Tibial artery (tissue), 4 donors: ENCODE results near the gene HERC3.

Experiments used
- DNase-seq, 2 donors: peaks; one replicate each; pipeline ENCODE4 v3.0.0-alpha.2; 2019
- H3K27ac ChIP-seq, 2 donors: fragments of 200-600 bp; sonication (generic) in 1 of 2; 1 replicate in 1 of 2; 2 replicates in 1 of 2; pipeline ENCODE4 v1.5.1; 2018 to 2019; ENCODE audit warnings: mild to moderate bottlenecking in 1 of 2
- H3K27me3 ChIP-seq, 2 donors: fragments of 200-600 bp; sonication (generic) in 1 of 2; one replicate each; pipeline versions ENCODE4 v1.5.1 to v1.6.0; 2016 to 2019
- H3K36me3 ChIP-seq, 3 donors: fragments of 200-600 bp; sonication (generic) in 2 of 3; one replicate each; pipeline ENCODE4 v1.5.1; 2016 to 2019; ENCODE audit warnings: mild to moderate bottlenecking in 2 of 3
- H3K4me1 ChIP-seq, 4 donors: fragments of 200-600 bp; sonication (generic) in 2 of 4; 1 replicate in 3 of 4; 2 replicates in 1 of 4; pipeline ENCODE4 v1.5.1; 2016 to 2019
- H3K4me3 ChIP-seq, 2 donors: fragments of 200-600 bp; sonication (generic) in 1 of 2; 1 replicate in 1 of 2; 2 replicates in 1 of 2; pipeline ENCODE4 v1.5.1; 2018 to 2019; ENCODE audit warnings: mild to moderate bottlenecking in 2 of 2
- H3K9me3 ChIP-seq, 3 donors: fragments of 200-600 bp; sonication (generic) in 1 of 3; one replicate each; pipeline ENCODE4 v1.5.1; 2016 to 2019
- intact Hi-C: fragments of 100-400 bp; cut with DNase I; formaldehyde crosslinking; loops from one replicate; pipeline ENCODE4 v1.15.0; 2023; ENCODE audit warnings: low total_unique reads
- TF ChIP-seq, protein P1 (sequence below), 2 experiments: fragments of 200-600 bp in 1 of 2; fragments of 450-650 bp in 1 of 2; IDR thresholded peaks; one replicate each; pipeline ENCODE4 v1.5.1; 2017 to 2019; ENCODE audit warnings: antibody characterized with exemption in 2 of 2, mild to moderate bottlenecking in 1 of 2, moderate library complexity in 1 of 2

HERC3 gene

GRCh38 chr4:88753658-88754571, 161.6 kb downstream of the HERC3 start:
- Histone ChIP-seq H3K4me3 (no peak overlapping the region), H3K27me3 (no peaks in the 10 kb centered on the region), H3K4me1 (peaks cover 0 to 32% (median 8%) of the 10 kb centered on the region in 4 donors), H3K9me3 (no peaks in the 10 kb centered on the region), H3K36me3 (peaks cover 16 to 43% (median 19%) of the 10 kb centered on the region in 3 donors), H3K27ac (no peak overlapping the region)
- DNase-seq: no peak
- intact Hi-C loops: no loop called here
- TF ChIP-seq, protein P1, sequence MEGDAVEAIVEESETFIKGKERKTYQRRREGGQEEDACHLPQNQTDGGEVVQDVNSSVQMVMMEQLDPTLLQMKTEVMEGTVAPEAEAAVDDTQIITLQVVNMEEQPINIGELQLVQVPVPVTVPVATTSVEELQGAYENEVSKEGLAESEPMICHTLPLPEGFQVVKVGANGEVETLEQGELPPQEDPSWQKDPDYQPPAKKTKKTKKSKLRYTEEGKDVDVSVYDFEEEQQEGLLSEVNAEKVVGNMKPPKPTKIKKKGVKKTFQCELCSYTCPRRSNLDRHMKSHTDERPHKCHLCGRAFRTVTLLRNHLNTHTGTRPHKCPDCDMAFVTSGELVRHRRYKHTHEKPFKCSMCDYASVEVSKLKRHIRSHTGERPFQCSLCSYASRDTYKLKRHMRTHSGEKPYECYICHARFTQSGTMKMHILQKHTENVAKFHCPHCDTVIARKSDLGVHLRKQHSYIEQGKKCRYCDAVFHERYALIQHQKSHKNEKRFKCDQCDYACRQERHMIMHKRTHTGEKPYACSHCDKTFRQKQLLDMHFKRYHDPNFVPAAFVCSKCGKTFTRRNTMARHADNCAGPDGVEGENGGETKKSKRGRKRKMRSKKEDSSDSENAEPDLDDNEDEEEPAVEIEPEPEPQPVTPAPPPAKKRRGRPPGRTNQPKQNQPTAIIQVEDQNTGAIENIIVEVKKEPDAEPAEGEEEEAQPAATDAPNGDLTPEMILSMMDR (IDR thresholded peaks at IDR 0.05): no peak

DNA sequence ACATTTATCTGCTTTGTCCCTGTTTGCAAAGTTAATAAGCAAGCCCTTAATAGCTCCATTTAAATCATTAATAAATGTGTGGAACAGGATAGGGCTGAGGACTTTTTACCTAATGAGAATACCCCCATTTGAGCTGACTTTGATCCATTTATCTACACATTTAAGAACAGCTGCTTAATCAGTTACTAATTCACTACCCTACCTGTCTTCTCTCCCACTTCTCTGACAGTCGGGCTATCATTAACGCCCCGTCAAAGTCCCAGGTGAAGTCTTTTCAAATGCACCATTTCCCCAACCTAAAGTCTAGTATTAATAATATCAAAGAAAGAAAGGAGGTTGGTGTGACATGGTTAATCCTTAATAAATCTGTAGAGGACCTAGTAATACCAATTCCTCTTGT, 162.5 kb downstream of the HERC3 start:
- intact Hi-C loops: no loop called here
- Histone ChIP-seq H3K27me3 (no peaks in the 10 kb centered on the region), H3K27ac (no peak overlapping the region), H3K4me1 (peaks cover 0 to 32% (median 10%) of the 10 kb centered on the region in 4 donors), H3K9me3 (no peaks in the 10 kb centered on the region), H3K4me3 (no peak overlapping the region), H3K36me3 (peaks cover 7 to 38% (median 10%) of the 10 kb centered on the region in 3 donors)
- DNase-seq: no peak
- TF ChIP-seq, protein P1 (IDR thresholded peaks at IDR 0.05): no peak

DNA sequence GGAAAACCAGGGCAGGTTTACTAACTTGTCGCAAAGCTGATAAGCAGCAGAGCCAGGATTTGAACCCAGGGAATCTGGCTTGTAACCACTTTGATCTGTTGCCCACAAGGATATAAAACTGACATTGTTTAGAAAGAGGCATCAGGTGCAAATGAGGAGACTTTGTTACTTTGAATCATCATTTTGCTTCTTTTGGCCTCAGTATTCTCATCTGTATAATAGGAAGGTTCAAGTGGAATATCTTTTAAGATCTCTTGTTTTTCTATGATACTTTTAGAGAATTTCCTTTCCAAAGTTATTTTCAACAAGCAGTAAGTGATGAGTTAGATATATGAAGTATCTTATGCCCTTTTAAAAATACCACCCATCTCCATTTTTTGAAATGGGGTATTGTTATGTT, 163.2 kb downstream of the HERC3 start:
- TF ChIP-seq, protein P1 (IDR thresholded peaks at IDR 0.05): no peak
- intact Hi-C loops: no loop called here
- H3K27ac ChIP-seq: no peak overlapping the region
- peaks cover under 1 to 31% (median 4%) of the 10 kb centered on the region in 3 donors for H3K36me3 ChIP-seq
- H3K4me3 ChIP-seq: no peak overlapping the region
- no peak for DNase-seq
- peaks cover 0 to 32% (median 10%) of the 10 kb centered on the region in 4 donors for H3K4me1 ChIP-seq
- H3K9me3 ChIP-seq: no peaks in the 10 kb centered on the region
- no peaks in the 10 kb centered on the region for H3K27me3 ChIP-seq

DNA sequence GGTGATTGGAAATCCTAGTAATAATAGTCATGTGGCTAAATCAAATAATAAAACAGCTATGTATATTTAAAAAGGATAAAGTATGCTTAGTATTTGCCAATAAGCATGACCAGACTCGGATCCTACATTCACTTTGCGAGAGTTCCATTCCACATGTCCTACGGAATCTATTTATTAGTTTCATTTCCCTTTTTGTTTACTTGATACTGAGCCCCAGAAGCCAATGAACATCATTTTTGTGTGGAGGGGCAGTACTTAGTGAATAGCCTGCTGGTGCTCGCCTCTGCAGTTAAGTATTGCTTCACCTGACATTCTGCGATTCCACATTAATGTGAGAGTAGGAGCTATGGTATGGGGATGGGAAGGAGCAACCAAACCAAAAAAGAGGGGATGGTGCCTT, 163.9 kb downstream of the HERC3 start:
- H3K27me3 ChIP-seq: no peaks in the 10 kb centered on the region
- DNase-seq: no peak
- no peak overlapping the region for H3K4me3 ChIP-seq
- intact Hi-C loops: no loop called here
- no peaks in the 10 kb centered on the region for H3K9me3 ChIP-seq
- H3K4me1 ChIP-seq: peaks cover 0 to 32% (median 10%) of the 10 kb centered on the region in 4 donors
- peaks cover 0 to 26% (median 0%) of the 10 kb centered on the region in 3 donors for H3K36me3 ChIP-seq
- H3K27ac ChIP-seq: no peak overlapping the region
- TF ChIP-seq, protein P1 (IDR thresholded peaks at IDR 0.05): no peak

DNA sequence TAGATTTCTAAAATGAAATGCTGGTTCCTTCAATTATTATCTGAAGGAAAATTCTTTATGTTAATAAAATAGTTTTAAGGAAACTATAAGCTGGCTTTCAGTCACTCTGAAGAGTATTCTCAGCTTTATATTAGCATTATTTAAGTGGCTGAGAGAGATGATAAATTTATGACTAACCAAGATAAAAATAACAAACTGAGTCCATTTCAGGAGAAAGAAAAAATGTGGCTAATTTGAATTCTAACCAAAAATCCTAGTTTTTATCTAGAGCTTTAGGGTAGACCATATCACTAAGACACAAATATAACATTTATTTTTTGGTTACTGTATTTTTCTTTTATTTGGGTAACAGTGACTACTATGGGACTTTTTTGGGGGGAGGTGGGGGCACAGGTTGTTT, 164.8 kb downstream of the HERC3 start:
- H3K9me3 ChIP-seq: no peaks in the 10 kb centered on the region
- intact Hi-C loops: no loop called here
- H3K27me3 ChIP-seq: no peaks in the 10 kb centered on the region
- peaks cover 0 to 28% (median 10%) of the 10 kb centered on the region in 4 donors for H3K4me1 ChIP-seq
- H3K36me3 ChIP-seq: peaks cover 0 to 34% (median 3%) of the 10 kb centered on the region in 3 donors
- H3K4me3 ChIP-seq: no peak overlapping the region
- no peak overlapping the region for H3K27ac ChIP-seq
- TF ChIP-seq, protein P1 (IDR thresholded peaks at IDR 0.05): no peak
- no peak for DNase-seq
